GM18505 (cell line): ENCODE measurements around the gene SH2D7.

Experiments used
- ATAC-seq: cut with Tn5 transposase; IDR thresholded peaks from one replicate; pipeline ENCODE4 v1.9.1; 2021; ENCODE audit not compliant: unreplicated experiment
- POLR2A ChIP-seq: IDR thresholded peaks from 4 replicates; pipeline ENCODE4 v1.6.1; 2011; ENCODE audit warnings: borderline replicate concordance; ENCODE audit not compliant: insufficient read depth, insufficient read length; ENCODE audit errors: extremely low read depth

The SH2D7 gene

DNA sequence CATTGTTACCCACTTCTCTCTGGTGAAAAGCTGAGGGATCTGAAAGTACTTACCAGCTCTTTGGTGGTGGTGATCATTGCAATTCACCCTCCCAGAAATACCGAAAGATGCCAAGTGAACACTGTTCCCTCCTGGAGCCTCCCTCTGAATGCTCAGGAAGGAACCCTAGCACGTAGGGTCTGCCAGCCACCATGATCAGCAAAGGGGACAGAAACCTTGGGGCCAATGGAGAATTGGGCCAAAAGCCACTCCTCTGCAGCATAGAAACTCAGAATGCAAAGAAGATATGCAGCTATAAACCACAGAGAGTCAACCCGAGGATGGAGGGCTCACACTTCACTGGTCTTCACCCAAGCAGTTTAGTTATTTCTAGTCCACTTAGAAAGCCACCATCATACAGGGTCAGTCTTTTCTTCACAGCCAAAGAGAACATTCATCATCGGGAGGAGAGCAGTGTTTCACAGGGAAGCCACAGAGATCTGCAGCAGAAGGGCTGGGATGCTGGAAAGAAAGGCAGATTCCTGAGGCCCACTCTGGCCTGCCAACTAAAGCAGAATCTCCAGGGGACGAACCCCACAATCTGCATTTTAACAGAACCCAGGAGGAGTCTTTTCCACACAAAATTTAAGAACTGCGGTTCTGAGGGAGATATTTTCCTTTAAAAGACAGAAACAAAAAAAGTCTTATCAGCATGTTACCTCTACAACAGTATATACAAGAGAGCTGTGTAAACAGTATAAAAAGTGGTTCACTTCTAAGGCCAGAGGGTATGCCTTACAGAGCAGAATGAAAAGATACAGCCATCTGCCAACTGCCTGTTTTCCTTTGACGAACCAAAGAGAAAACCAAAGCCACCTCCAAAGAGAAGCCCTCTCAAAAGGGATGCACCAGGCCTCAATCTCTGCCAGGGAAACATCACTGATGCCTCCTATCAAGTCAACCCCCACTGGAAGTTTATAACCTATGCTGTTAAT lies 26.1 kb upstream of the SH2D7 start:
- TF ChIP-seq POLR2A, result no peak
- peak; percentile 40 for ATAC-seq

DNA sequence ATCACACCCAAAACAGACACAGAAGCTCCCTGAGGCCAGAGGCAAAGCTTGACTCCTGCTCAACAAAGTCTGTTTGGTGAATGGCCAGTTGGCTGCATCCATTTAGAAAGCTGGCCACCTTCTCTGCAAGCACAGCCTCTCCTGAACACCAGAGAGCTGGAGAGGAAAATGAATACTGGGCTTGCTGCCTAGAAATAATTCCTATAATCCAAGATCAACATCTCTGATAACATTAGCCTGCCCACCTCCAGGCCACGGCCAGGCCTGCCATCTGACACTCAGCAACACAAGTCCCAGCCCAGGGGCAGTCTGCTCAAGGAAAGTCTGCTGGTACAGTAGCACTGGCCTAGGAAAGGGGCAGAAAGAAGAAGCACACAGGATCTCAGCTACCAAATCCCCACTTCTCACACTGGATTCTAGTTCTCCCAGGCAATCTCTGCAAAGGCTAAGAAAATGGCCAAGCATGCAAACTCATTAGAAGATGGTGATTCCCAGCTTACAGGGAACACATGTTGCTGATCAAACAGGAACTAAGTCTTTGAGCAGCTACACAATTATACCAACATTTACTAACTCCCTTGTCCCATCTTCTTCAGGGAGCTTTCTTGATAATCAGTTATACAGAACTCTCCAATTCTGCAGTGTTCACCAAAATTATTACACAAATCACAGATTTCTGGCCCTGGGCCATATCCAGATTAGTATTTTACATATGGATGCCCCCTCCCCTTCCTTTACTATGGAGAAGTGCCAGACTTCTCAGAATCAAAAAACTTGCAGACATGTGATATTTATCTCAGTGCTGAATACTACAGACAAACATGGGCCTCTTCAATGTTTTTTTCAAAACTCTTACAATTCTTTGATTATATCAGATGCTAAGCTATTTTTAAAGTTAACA lies 24.8 kb upstream of the SH2D7 start:
- TF ChIP-seq POLR2A, result no peak
- ATAC-seq, result no peak

DNA sequence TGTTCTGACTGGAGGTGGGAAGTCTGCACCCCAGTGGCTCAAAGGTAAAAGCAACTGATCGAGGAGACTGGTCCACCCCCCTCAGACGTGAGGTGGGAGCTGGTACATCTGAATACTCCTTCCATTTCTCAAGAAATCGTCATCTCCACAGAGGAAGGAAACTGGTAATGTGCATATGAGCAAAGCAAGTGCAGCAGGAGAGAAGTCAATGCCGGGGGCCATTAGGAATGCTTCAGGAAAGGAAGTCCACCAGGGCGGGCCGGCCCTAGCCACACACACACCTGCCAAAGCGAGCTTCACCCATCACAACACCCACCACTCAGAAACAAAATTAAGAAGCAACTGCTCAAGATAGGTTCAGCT lies 23.3 kb upstream of the SH2D7 start:
- TF ChIP-seq POLR2A, result no peak
- no peak for ATAC-seq

- TF ChIP-seq POLR2A, result no peak
- ATAC-seq, result no peak
These were observed 22.8 kb upstream of the SH2D7 start for GRCh38 chr15:78069462-78070029.

- ATAC-seq, result no peak
- TF ChIP-seq POLR2A, result no peak
These were observed 22.2 kb upstream of the SH2D7 start for GRCh38 chr15:78070049-78070700.

- no peak for ATAC-seq
- TF ChIP-seq POLR2A, result no peak
These were observed 21.0 kb upstream of the SH2D7 start for GRCh38 chr15:78071383-78071782.

DNA sequence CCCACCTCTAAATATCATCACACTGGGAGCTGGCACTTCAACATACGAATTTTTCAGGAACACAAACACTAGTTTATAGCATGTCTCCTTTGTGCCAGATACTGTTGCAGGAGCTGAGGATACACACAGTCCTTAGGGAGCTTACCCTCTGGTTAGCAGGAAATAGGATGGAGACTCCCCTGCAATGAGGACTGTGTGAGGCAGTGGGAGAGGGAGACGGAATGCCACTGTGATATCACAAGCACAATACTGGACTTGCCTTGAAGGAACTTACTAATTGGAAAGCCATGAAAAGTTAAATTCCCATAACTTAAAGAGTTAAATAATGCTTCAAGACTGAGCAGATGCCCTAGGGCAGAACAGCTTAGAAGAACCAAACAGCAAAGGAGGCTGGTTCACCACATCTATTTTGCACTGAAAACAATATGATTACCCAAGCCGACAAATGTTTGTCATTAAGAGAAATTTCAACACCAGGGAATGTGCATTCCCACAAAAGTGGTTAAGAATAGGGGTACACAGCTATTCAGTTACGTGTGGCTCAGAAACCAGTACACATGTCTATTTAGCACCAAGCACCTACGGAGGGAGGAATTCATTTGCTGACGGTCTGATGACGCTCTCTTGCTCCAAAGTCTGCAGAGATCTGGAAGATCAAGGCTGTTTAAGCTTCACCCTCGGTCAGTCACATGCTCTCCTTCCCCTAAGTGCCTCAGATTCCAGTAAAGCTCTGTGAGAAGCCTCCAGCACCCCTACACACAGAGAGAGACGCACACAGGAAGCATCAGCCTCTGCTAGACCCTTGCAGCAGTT lies 20.1 kb upstream of the SH2D7 start:
- no peak for TF ChIP-seq POLR2A
- ATAC-seq, result no peak

DNA sequence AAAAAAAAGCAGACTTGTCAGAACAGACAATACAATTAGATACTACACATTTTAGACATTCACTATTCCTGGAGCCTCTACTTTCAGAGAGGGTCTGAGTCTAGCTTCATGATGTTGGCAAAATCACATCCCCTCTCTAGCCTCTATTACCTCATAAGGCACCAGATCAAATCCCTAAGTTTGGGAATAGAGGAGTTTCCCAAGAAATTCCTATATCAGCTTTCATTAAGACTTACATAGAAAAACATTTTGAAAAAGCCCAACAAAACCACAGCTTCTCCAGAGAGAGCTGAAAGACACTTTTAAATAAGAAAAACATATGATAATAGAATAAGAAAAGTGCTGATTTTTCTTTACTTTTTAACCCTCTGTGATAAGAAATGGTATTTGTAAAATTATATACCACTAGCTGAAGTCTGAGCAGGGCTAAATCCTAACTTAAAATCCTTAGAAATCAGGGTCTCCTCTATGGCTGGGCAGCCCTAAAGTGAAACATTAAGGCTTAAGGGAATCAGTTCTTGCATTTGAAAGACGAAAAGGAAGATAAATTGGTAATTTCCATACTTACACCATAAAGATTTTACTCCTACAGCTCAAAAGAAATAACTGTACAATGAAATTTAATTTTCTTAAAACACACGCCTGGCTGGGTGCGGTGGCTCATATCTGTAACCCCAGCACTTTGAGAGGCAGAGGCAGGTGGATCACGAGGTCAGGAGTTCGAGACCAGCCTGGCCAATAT lies 19.1 kb upstream of the SH2D7 start:
- ATAC-seq, result no peak
- TF ChIP-seq POLR2A, result no peak

DNA sequence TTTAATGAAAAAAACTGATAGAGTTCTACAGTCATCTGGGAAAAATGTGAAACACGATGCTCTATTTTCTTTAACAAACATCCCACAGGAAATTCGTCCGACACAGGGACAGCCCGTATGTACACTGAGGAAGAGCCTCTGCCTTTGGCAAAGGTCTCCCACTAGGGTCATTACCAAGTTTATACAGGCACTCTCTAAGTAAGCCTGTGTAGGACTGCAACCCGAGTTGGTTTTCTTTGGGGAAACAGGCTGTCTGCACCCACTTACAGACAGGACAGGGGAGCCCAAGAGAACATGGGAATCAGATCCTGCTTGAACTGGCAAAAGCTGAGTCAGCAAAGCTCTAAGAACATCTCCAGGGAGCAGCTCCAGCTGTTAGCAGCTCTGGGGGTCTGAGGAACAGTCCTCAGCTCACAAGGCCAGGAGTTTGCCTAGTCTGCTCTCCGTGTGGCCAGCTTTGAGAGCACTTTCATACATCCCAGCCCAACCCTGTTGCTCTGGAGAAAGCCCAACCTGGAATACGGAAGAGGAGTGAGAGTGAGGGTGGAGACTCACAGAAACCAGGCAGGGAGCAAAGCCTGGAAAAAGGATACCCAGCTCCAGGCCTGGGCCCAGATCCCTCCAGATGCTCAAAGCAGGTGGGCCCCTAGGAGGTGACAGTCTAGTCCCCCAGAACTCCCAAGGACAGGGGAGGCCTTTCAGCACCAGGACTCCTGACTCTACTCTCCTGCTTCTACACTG lies 16.7 kb upstream of the SH2D7 start:
- no peak for ATAC-seq
- no peak for TF ChIP-seq POLR2A

DNA sequence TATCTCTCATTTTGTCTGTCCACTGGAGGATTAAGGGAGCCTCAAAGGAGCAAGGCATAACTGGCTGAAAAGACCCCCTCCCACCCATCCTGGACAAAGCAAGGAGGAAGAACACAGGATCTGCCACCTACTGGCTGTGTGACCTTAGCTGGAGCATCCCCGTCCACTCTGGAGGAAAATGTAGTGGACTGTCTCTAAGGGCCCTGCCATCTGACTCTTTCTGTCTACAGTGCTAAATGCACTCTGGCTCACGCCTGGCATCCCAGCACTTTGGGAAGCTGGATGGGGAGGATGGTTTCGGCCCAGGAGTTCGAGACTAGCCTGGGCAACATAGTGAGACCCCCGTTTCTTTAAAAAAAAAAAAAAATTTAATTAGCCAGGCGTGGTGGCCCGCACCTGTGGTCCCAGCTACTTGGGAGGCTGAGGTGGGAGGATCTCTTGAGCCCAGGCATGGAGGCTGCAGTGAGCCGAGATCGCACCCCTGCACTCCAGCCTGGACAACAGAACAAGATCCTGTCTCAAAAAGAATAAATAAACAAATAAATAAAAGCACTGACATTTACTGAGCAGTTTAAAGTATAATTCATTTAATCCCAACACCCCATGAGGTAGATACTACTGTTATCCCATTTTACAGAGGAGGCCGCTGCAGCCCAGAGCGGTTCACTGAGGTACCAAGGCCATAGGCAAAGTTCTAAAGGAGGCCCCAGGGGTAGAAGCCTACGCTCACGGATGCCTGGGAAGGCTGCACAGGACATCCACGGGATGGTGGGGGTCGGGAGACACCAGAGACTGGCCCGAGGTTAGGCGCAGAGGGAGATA lies 15.9 kb upstream of the SH2D7 start:
- TF ChIP-seq POLR2A, result no peak
- ATAC-seq, result no peak
